Neutrophil (primary cell): ENCODE results near the gene PLXND1.

Experiments
- H3K27ac ChIP-seq: fragments of 200-600 bp; sonication (generic); 2 replicates; pipeline ENCODE4 v1.5.1; 2016; ENCODE audit warnings: mild to moderate bottlenecking, moderate library complexity
- H3K27me3 ChIP-seq: fragments of 200-600 bp; sonication (generic); 2 replicates; pipeline ENCODE4 v1.6.0; 2016; ENCODE audit warnings: mild to moderate bottlenecking
- H3K36me3 ChIP-seq: fragments of 200-600 bp; sonication (generic); 2 replicates; pipeline ENCODE4 v1.5.1; 2017
- H3K4me1 ChIP-seq, 2 experiments: fragments of 200-600 bp in 1 of 2; sonication (generic) in 1 of 2; 1 replicate in 1 of 2; 2 replicates in 1 of 2; pipeline versions ENCODE4 v1.5.1 to v1.6.1; 2013 to 2016; ENCODE audit warnings: low read depth in 1 of 2, low read length in 1 of 2, mild to moderate bottlenecking in 1 of 2, moderate library complexity in 1 of 2; ENCODE audit not compliant: control insufficient read depth in 1 of 2, insufficient read depth in 1 of 2
- H3K4me3 ChIP-seq, 2 experiments: fragments of 200-600 bp in 1 of 2; sonication (generic) in 1 of 2; 1 replicate in 1 of 2; 2 replicates in 1 of 2; pipeline ENCODE4 v1.5.1; 2013 to 2016; ENCODE audit warnings: low read depth in 1 of 2, low read length in 1 of 2, mild to moderate bottlenecking in 1 of 2, moderate library complexity in 1 of 2
- H3K9me3 ChIP-seq: fragments of 200-600 bp; sonication (generic); 2 replicates; pipeline ENCODE4 v1.5.1; 2016
- TF ChIP-seq, protein P1 (sequence below): fragments of 200-600 bp; sonication (generic); IDR thresholded peaks from 2 replicates; pipeline ENCODE4 v1.5.1; 2016; ENCODE audit warnings: antibody characterized with exemption

The PLXND1 gene

DNA sequence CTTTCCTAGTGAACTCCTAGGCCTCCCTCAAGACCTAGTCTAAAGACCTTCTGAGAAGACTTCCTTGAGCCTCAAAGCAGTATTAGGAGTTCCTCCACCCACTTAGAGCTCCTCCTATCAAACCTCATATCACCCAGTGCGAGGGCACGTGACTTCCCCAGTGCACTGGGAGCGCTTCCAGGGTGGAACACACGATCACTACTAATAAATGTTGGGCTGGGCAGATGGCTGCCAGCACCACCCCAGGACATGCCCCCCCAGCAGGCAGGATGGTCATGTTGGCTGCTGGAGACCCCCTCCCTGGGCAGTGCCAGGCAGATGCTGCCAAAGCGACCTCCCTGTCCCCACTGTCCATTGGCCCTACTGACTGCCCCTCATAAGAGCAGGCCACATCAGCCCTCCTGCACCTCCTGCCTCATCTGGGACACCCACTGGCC lies 8.5 kb upstream of the PLXND1 start:
- H3K4me1 ChIP-seq, result peaks cover 0 to 7% of the 10 kb centered on the region in 2 experiments
- TF ChIP-seq, protein P1, sequence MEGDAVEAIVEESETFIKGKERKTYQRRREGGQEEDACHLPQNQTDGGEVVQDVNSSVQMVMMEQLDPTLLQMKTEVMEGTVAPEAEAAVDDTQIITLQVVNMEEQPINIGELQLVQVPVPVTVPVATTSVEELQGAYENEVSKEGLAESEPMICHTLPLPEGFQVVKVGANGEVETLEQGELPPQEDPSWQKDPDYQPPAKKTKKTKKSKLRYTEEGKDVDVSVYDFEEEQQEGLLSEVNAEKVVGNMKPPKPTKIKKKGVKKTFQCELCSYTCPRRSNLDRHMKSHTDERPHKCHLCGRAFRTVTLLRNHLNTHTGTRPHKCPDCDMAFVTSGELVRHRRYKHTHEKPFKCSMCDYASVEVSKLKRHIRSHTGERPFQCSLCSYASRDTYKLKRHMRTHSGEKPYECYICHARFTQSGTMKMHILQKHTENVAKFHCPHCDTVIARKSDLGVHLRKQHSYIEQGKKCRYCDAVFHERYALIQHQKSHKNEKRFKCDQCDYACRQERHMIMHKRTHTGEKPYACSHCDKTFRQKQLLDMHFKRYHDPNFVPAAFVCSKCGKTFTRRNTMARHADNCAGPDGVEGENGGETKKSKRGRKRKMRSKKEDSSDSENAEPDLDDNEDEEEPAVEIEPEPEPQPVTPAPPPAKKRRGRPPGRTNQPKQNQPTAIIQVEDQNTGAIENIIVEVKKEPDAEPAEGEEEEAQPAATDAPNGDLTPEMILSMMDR, result no peak
- no peaks in the 10 kb centered on the region for H3K9me3 ChIP-seq
- no peak overlapping the region for H3K4me3 ChIP-seq
- peaks cover 60% of the 10 kb centered on the region for H3K27me3 ChIP-seq
- no peak overlapping the region for H3K27ac ChIP-seq
- no peaks in the 10 kb centered on the region for H3K36me3 ChIP-seq

DNA sequence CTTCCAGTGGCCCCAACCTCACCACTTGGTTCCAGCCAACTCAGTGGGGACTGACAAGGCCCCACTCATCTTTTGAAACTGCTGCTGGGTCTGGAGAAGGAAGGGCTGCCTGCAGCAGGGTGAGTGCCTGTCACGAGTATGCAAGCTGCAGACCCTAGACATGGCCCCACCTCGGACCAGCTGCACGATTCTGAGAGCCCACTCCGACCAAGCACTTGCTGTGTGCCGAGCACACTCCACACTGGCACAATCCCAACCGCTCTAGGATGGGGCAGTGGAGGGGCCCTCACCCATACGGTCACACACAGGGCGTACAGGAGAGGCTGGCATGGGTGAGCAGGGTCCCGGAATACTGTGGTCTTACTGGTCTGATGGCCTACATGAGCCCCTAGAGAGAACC lies 8.0 kb upstream of the PLXND1 start:
- H3K9me3 ChIP-seq, result no peaks in the 10 kb centered on the region
- peaks cover 0 to 7% of the 10 kb centered on the region in 2 experiments for H3K4me1 ChIP-seq
- H3K4me3 ChIP-seq, result no peak overlapping the region
- no peaks in the 10 kb centered on the region for H3K36me3 ChIP-seq
- H3K27me3 ChIP-seq, result peaks cover 60% of the 10 kb centered on the region
- H3K27ac ChIP-seq, result no peak overlapping the region
- TF ChIP-seq, protein P1, result no peak

DNA sequence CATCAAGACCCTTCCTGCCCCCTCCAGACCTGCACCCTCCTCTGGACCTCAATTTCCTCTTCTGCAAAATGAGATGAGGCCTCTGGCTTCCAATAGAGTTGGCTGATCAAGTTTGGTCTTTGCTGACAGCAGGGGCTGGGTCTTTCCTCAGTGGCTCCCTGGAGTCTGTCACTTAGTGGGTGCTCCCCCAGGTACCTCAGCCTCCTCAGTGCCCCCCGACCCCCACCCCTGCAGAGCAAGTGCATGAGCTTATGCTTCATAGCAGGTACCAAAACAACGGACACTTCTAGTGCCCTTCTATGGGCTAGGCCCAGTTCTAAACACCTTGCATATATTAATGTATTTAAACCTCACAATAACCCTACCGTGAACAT lies 6.9 kb upstream of the PLXND1 start:
- Histone ChIP-seq H3K27me3 (peaks cover 60% of the 10 kb centered on the region), H3K36me3 (no peaks in the 10 kb centered on the region), H3K9me3 (no peaks in the 10 kb centered on the region), H3K27ac (no peak overlapping the region), H3K4me1 (no peaks in the 10 kb centered on the region), H3K4me3 (no peak overlapping the region)
- TF ChIP-seq, protein P1, result no peak

DNA sequence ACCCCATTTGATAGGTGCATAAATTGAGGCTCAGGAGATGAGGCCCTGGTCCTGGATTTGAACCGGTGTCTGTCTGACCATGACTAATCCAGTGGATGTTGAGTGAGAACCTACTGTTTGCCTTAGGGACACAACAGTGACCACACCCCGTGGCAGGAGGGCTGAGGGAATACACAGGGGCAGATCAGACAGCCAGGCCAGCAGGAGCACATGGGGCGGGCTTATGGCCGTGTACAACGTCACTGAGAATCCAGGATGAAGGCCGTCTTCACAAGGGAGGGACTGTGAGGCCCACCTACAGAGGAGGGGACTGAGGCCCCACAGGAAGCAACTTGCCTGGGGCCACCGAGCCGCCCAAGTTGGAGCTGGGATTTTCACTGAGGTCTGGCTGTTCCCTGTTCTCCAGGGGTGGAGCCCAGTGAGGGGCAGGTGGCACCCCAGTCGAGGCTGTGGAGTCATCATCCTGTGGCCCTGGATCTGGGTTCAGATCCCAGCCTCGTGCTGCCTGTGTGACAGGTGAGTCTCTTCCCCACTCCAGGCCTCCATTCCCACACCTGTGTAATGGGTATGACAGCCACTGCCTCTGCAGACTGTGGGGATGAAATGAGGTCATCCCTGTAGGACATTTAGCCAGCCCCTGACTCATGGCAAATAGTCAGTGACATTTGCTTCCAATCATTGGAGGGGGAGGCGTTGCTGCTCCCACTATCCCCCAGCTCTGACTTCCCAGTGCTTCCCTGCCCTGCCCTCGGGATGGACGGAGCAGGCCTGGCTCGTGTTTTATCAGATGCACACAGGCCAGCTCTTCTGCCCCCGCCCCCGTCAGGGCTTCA lies 6.3 kb upstream of the PLXND1 start:
- no peaks in the 10 kb centered on the region for H3K36me3 ChIP-seq
- H3K4me1 ChIP-seq, result no peaks in the 10 kb centered on the region
- no peaks in the 10 kb centered on the region for H3K9me3 ChIP-seq
- H3K4me3 ChIP-seq, result no peak overlapping the region
- H3K27ac ChIP-seq, result no peak overlapping the region
- TF ChIP-seq, protein P1, result no peak
- H3K27me3 ChIP-seq, result peaks cover 60% of the 10 kb centered on the region

DNA sequence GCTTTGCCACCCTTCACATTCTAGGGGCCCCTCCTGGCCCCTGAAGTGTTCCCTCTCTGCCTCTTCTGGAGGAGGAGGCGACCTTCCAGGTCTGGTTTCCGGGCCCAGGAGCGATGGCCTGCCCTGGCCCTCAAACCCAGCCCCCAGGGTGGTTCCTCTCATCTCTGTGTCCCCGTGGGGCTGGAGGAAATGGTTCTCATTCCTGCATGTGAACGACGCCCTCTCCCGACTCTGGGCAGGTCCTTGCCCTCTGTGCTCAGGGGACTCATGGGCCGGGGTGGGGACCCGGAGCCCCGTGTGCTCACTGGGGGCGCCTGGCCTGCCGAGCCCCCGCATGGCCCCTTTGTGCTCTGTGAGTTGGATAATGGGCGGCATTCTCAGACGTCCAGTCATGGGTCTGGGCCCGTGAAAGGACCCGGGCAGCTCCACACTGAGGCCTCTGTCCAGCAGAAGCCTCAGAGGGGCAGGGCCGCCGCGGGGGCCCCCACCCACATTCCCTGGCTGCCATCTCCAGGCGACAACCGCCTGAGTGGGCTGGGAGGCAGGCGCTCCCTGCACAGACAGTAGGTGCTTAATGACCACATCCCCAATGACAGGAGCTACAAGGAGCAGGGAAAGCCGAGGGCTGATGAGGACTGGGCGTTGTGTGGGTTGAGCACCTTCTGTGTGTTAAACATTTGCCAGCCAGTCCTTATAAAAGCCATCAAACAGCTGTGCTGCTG lies 5.5 kb upstream of the PLXND1 start:
- H3K4me1 ChIP-seq, result peaks cover 0 to 2% of the 10 kb centered on the region in 2 experiments
- no peaks in the 10 kb centered on the region for H3K36me3 ChIP-seq
- TF ChIP-seq, protein P1, result no peak
- no peak overlapping the region for H3K4me3 ChIP-seq
- peaks cover 60% of the 10 kb centered on the region for H3K27me3 ChIP-seq
- no peaks in the 10 kb centered on the region for H3K9me3 ChIP-seq
- H3K27ac ChIP-seq, result no peak overlapping the region
